CD4-positive, alpha-beta T cell treated with Interleukin-17A for 1 hour (primary cell): ENCODE measurements around the gene TMEM191C.
"Not testable (repeated sequence)": the region's sequence is repeated elsewhere in the genome, so short reads cannot be mapped to it uniquely, and the experiment has no call there.

Experiments used
- DNase-seq: peaks from one replicate; pipeline ENCODE4 v3.0.0-alpha.2; 2020

Gene TMEM191C

DNA sequence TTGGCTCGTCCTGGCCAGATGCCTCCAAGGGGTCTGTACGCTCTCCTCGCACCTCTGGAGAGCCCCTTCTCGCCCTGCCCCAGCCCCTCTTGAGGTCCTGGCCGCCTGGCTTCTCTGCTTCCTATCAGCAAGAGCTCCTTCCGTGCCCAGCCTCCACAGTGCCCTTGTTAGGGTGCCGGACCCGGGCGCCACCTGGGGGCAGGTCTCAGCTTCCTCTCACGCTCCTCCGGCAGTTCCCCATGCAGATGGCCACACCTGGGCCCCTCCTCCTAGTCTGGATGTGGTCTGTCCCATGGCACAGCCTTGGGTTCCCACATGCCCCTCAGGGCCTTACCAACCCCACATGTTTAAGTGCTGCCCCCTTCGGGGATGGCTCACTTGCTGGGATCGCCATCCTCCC is 6.5 kb downstream of the TMEM191C start:
- not testable (repeated sequence) for DNase-seq

DNA sequence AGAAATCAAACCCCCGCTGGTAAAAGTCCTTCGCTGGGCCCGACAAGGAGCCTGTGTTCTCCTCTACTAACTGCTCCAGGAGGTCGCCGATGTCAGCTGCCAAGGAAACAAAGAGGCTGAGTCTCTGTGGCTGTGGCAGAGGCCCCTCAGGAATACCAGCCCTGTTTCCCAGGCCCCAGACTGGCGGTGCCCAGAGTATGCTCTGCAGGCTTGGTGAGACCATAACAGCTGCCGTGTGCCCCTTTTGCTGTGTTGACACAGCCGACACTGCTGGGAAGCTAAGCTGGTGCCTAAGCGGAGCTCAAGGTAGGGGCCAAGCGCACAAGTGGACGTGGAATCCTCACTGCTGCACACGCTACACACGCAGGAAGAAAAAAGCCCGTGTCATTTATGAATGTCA is 16.9 kb downstream of the TMEM191C start:
- DNase-seq: not testable (repeated sequence)

DNA sequence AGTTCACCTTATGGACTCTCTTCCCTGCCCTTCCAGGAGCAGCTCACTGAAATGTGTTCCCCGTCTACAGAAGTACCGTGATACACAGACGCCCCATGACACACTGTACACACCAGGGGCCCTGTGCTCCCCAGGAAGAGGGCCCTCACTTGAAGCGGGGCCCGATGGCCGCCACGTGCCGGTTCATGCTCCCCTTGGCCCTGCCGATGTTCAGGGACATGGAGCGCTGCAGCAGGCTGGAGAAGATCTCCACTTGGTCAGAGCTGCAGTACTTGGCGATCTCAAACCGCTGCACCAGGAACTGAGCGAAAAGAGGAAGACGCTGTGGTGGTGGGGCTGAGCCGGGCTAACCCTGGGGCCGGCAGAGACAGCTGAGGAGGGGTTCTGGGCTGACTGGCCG is 20.5 kb downstream of the TMEM191C start:
- not testable (repeated sequence) for DNase-seq

DNA sequence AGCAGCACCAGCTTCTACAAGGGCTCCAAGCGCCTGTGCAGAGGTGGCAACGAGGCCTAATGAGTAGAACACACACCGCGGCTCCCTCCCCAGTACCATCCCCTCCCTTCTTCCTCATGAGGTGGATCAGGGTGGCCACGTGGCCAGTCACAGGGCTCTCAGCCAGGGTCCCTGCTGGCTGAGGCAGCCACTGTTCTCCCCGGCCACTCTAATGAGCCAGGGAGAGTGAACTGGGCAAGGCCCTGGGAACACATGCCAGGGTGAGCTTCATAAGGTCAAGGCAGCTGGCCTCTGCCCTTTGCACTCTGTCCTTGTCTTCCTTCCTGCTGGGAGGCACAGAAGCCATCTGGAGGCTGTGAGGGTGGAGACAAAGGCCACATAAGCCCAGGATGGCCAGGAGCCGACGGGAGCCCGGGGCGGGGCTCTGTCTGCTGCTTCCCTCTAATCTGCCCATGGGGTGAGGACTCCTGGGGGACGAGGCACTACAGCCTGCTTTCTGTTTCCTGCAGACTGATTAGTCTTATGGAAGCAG is 22.0 kb downstream of the TMEM191C start:
- DNase-seq: not testable (repeated sequence)

DNA sequence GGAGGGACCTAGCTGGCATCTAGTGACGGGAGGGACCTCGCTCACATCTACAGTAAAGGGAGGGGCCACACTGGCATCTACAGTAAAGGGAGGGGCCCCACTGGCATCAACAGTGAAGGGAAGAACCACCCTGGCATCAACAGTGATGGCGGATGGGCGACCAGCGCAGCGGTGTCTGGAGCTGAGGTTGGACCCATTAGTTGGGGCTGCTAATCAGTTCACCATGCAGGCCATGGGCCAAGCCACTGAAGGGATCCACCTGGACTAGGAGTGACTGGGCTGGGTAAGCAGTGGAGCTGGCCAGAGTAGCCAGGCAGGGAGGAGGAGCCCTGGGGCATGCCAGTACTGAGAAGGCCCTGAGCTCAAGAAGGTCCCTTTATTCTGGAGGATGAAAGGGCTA is 23.4 kb downstream of the TMEM191C start:
- not testable (repeated sequence) for DNase-seq

DNA sequence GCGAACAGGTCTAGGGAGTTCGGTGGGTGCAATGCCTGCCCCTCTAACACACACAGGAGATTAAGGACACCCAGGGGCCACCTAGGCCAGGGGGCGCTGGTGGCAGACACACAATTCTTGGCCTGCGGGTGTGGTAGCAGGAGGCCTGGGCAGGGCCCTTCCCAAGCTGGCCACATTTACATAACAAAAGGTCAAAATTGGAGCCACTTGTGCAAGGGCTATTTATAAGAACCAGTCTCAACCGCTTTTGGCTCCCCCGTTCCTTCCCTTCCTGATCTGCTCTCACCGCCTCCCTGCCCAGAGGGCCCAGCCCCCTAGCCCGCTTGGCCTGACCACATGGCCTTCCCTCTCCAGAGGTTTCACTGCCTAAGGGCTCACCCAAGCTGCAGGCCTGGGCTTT is 25.1 kb downstream of the TMEM191C start:
- not testable (repeated sequence) for DNase-seq

DNA sequence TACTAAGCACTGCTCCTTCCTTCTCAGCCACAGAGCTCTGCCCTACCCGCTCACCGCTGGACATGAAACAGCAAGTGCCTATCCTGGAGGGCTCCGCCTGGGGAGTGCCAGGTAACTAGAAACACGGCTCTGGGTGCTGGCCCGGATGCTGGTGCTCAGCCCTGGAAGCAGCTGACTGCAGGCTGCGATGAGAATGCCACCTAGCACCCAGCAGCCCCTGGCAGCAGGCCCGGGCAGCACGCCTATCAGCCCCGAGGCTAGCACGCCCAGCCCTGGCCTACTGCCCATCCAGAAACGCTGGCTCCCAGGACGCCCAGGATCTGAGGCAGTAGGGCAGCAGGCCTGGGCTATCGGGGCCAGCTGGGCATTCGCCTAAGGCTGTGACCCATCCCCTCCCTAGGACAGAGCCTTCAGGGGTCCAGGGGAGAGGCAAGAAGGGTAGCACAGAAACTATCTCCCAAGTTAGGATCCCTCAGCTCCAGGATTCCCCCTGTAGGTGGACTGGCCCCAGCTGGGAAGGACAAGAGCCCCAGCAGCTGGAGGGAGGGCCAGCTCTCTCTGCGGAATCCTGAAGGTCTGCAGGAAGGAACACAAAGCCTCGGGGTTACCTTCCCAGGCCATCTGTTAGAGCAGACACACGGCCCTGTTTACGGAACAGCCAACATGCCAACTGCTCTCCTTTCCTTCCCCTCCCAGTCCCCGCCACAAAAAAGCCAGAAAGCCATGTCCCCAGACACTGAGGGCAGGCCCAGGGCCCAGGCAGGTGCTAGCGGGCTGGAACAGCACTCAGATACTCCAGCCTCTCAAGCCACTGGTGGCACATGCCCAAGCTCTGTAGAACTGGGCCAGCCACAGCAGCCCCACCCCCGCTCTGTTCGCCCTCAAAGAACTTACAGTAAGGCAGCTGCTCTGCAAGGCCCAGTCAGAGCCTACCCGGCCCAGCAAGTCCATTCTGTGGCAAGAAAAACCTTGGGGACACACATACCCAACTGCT is 26.9 kb downstream of the TMEM191C start:
- not testable (repeated sequence) for DNase-seq

DNA sequence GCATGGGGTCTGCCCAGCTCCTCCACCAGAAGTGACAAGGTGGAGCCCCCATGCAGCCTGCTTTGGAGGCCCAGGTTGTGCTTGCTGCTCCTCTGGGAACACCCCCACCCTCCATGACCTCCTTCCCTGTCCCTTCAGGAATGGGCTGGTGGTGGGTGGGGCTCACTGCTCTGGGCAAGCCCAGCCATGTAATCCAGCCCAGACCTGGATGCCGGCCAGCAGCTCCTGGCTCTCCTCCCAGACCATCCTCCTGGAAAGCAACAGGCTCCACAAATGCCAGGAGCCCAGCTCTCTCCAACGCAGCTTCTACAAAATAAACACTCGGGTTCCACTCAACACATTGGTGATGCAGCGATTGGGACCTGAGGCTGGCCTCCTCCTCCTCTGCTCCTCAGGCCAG is 30.8 kb downstream of the TMEM191C start:
- not testable (repeated sequence) for DNase-seq

DNA sequence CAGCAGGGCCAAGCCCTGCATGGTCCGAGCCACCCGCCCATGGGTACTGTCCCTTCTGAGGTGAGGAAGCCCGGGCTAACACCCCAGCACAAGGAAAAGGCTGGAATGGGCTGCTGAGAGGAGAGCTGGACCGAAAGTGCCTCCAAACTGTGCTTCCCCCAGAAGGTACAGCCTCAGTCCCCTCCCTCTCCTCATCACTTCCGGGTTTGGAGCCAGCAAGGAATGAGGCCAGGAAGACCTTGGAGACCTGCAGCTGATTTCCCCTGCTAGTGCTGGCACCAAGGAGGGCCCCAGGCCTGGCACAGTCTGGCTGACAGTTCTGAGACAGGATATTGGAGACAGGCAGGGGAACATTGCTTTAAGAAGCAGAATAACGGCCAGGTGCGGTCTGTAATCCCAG is 31.3 kb downstream of the TMEM191C start:
- DNase-seq: not testable (repeated sequence)

DNA sequence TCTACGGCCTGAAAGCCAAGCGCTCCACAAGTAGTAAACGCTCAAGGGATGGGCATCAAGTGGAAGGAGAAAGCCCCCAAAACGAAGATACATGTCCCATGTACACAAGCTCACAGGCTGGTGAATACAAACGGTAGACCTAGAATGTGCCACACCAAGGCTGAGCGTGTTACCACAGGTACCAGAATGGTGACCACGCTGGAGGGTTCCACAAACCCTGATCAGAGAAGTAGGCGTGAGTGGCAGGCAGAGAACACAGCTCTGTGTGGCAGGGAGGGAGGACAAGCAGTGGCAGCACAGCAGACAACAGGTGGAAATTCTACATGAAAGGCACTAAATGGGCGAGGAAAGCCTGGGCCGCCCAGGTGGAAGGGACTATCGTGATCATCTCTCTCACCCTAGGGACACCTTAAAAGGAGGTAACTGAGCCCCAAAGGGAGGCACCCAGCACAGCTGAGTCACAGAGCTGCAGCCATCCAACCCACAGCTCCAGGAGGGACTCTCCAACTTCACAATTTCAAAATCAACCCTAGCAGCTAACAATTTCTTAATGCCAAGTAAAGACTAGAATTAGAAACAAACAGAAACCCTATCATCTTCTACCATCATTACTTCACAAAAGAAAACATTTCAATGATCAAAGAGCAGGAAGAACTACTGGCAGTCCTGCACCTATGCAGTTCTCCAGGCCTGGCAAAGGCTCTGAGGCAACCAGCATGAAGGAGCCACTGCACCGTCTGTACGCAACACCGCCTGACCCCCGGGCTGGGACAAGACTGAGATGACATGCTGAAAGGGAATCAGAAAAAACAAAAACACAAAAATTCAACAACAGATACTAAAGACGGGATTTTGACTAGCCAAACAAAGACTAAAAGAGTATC is 32.7 kb downstream of the TMEM191C start:
- not testable (repeated sequence) for DNase-seq

DNA sequence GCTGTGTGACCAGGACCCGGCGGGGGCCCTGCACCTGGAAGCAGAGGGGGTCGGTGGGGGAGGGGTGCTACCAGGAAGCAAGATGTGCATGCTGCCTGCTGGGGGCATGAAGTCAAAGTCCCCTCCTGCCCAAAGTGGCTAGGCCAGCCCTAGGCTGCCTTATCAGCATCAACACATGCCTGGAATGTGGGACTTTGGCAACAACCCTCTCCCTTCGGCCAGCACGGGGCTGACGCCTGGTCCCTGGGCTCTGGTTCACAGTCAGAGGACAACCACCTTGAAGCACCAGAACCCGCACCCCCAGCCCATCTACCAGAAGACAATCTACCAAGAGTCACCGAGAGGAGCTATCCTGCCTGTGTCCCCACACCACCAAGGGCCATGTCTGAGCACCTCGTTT is 43.2 kb downstream of the TMEM191C start:
- DNase-seq: not testable (repeated sequence)

DNA sequence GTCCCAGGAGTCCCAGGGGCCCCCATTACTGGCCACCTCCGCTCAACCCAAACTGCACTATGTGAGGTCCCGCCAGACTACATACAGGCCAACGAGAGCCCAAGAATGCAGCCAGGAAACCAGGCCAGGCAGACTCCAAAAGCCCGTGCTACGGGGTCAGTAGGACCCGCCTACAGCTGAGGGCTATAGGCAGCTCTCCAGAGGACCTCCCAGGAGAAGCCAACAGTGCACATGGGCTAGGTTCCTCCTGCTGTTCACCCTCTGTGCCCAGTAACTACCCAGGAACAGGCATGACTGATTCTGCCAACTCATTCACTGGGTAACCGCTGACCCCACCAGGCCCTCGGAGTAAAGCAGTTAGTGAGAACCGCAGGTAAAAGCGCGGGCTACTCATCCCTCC is 44.8 kb downstream of the TMEM191C start:
- DNase-seq: not testable (repeated sequence)

DNA sequence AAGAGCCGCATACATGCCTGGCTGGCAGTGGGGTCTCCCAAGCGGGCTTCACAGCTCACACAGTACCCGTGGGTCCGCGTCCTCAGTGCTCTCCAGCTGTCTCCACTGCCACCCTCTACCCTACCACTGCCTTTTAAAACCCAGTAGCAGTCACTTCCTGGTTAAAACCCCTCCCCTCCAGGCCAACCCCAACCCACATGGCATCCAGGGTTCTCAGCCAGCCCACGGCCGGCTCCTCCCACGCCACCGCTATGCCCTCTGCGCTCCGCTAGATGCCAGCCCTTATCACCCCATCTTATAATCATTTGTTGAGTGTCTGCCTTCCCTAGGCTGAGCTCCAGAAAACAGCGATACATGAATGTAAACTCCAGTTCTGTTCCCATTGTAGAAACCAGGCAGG is 46.9 kb downstream of the TMEM191C start:
- not testable (repeated sequence) for DNase-seq

DNA sequence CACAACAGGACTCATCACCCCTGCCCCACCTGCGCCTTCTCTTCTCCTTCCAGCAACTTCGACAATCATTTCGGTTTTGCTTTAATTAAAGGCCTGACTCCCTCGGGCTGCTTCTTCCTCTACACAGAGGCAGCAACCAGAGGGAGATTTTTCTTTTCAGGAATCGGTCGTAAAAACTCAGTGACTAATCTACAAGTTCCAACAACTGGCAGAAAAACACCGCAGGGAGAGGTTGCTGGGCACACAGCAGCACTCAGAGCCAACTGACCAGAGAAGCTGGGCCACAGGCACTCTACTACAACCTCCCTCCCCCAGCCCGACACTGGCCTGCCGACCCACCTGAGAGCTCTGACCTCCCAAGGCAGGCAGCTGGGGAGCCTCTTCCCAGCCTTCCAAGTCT is 48.0 kb downstream of the TMEM191C start:
- DNase-seq: not testable (repeated sequence)

DNA sequence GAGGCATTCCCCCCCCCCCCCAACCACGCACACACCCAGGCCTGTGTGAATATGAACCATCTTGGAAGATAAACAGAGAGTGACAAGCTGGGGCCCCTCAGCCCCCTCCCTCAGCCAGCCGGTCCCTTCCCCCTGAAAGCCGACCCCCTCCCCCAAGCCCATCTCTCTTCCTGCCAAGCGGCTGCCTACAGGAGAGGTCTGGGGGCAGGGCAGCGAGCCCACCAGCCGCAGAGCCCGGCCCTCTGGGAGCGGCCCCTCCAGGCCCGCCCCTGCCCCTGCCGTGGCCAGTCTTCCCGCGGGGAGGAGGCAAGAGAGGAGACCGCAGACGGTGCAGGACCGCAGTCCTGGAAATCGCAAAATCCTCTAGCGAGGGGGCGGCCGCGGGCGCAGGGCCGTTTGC is 49.3 kb downstream of the TMEM191C start:
- not testable (repeated sequence) for DNase-seq

DNA sequence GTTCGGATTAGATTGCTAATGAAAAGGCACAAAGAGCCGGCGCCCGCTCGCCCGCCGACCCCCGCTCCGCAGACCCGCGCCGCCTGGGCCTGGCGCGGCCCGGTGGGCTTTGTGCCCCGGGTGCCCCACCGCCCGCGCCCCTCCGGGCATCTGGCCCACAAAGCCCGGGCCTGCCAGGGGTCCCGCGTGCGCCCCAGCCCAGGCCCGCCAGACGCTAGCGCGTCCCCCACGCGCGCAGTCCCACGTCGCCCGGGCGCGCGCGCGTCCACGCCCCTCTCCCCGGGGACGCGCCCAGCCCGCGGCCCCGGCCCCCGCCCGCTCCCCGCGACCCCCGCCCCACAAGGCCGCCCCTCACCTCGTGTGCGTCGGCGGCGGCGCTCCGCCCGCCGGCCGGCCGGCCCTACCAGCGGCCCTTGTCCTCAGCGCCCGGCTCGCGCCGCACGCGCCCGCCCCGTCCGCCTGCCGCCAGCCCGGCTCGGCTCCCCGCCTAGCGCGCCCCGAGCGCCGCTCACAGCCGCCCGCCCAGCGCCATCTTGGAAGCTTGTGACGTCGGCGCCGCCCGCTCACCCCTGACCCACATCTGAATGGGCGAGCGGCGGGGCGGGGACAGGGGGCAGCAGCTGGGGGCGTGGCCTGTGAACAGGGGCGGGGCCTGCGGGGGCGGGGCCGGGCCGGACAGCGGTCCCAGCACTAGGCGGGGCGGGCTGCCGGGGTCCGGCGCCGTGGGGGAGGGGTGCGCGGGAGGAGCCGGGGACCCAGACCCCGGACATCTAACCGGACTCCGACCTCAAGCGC is 50.0 kb downstream of the TMEM191C start:
- DNase-seq: not testable (repeated sequence)
